ENCODE measurements around the gene TNIP1. TPM values are rescaled to one million over a fixed set of nuclear protein-coding genes. Genes with fewer than 3 reads are reported as not detected.

TNIP1 gene
- 100 to 1,000 TPM in 3 of 4 donors, 10 to 100 TPM in 1; 91.4 to 136 (median 114) TPM for total RNA-seq

GRCh38 chr5:151080613-151081430 is at the start of gene TNIP1:
TSS of gene TNIP1 (minus strand) at chr5:151081034. CDS start at chr5:151065095, 15,939 bp downstream.
- intact Hi-C loops (cut with DNase I) = no loop called here
- WGBS = 0% methylated on average over 19 of the region's 86 CpGs
- peaks cover 0 to 7% (median 0%) of the 10 kb centered on the region in 4 donors for H3K36me3 ChIP-seq
- H3K27me3 ChIP-seq = no peaks in the 10 kb centered on the region
- DNase-seq (ENCODE audit: extremely low spot score) = peak; percentile 96
- H3K4me3 ChIP-seq = peak within 1 kb of the TSS; percentile 82 to 94 (median 90)
- H3K4me1 ChIP-seq = peaks cover 60 to 73% (median 71%) of the 10 kb centered on the region in 4 donors
- peak within 1 kb of the TSS; percentile 96 to 99 (median 97) for H3K27ac ChIP-seq (replicated peaks in 1 of 4)
- TF ChIP-seq EP300 (IDR thresholded peaks at IDR 0.05) (no peak), POLR2AphosphoS5 (IDR thresholded peaks at IDR 0.05) (peak; percentile 83 to 90), CTCF (IDR thresholded peaks at IDR 0.05) (peak in 1 of 3 experiments; percentile 2), POLR2A (IDR thresholded peaks at IDR 0.05; ENCODE audit: low read depth) (peak; percentile 60)
- no peaks in the 10 kb centered on the region for H3K9me3 ChIP-seq

- Histone ChIP-seq H3K27me3 (no peaks in the 10 kb centered on the region), H3K9me3 (no peaks in the 10 kb centered on the region), H3K36me3 (peaks cover 83 to 100% (median 97%) of the 10 kb centered on the region in 4 donors), H3K27ac (replicated peaks in 1 of 4) (no peak overlapping the region), H3K4me1 (peaks cover 5 to 20% (median 17%) of the 10 kb centered on the region in 4 donors), H3K4me3 (no peak overlapping the region)
- intact Hi-C loops (cut with DNase I) = no loop called here
- DNase-seq (ENCODE audit: extremely low spot score) = no peak
- TF ChIP-seq EP300 (IDR thresholded peaks at IDR 0.05) (no peak), POLR2A (IDR thresholded peaks at IDR 0.05; ENCODE audit: low read depth) (no peak), CTCF (IDR thresholded peaks at IDR 0.05) (no peak), POLR2AphosphoS5 (IDR thresholded peaks at IDR 0.05) (no peak)
- WGBS = 88% methylated on average over 8 of the region's 8 CpGs
Observed at GRCh38 chr5:151130235-151130921, 49.5 kb upstream of the TNIP1 start.

DNA sequence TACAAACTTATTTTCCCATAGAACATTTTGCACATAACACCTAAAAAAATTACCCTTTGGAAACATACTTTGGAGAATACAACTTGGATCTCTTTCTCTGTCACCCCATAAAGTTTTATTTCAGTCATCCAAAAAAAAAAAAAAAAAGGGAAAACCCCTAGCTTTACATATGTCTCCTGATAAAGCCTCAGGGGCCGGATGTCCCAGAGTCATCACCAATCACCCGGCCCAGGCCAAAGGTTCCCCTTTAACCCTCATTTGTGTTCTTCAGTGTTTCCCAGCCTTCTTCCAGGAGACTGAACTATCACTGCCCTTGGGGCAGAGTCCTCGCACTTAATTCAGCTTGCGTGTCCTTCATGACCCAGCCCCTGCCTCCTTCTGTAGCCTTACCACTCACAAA is 48.0 kb upstream of the TNIP1 start:
- Histone ChIP-seq H3K9me3 (no peaks in the 10 kb centered on the region), H3K36me3 (peaks cover 68 to 98% (median 95%) of the 10 kb centered on the region in 4 donors), H3K27me3 (no peaks in the 10 kb centered on the region), H3K4me3 (no peak overlapping the region), H3K27ac (replicated peaks in 1 of 4) (no peak overlapping the region), H3K4me1 (peaks cover 16 to 34% (median 29%) of the 10 kb centered on the region in 4 donors)
- intact Hi-C loops (cut with DNase I) = no loop called here
- WGBS = 90% methylated on average over 4 of the region's 4 CpGs
- no peak for DNase-seq (ENCODE audit: extremely low spot score)
- TF ChIP-seq POLR2A (IDR thresholded peaks at IDR 0.05; ENCODE audit: low read depth) (no peak), CTCF (IDR thresholded peaks at IDR 0.05) (no peak), EP300 (IDR thresholded peaks at IDR 0.05) (no peak), POLR2AphosphoS5 (IDR thresholded peaks at IDR 0.05) (no peak)

- Histone ChIP-seq H3K4me1 (peaks cover 21 to 43% (median 38%) of the 10 kb centered on the region in 4 donors), H3K36me3 (peaks cover 62 to 98% (median 95%) of the 10 kb centered on the region in 4 donors), H3K27ac (replicated peaks in 1 of 4) (no peak overlapping the region), H3K4me3 (no peak overlapping the region), H3K9me3 (no peaks in the 10 kb centered on the region), H3K27me3 (no peaks in the 10 kb centered on the region)
- DNase-seq (ENCODE audit: extremely low spot score) = no peak
- no peak for TF ChIP-seq POLR2AphosphoS5 (IDR thresholded peaks at IDR 0.05)
- TF ChIP-seq POLR2A (IDR thresholded peaks at IDR 0.05; ENCODE audit: low read depth) = no peak
- TF ChIP-seq CTCF (IDR thresholded peaks at IDR 0.05) = no peak
- TF ChIP-seq EP300 (IDR thresholded peaks at IDR 0.05) = no peak
- intact Hi-C loops (cut with DNase I) = loop anchor here (2.0 kb wide), 2 partner anchors 37 to 111 kb away; no protein-coding TSS in a partner anchor
- 74% methylated on average over 8 of the region's 8 CpGs for WGBS
Observed at GRCh38 chr5:151127926-151128325, 47.1 kb upstream of the TNIP1 start.

Data from esophagus muscularis mucosa (tissue), 4 donors.